AG04450 (cell line): ENCODE data around the gene COX15. TPM values are rescaled to one million over a fixed set of nuclear protein-coding genes. Genes with fewer than 3 reads are reported as not detected.

Experiments
- CTCF ChIA-PET: fragments of 300-600, 350-600 bp; formaldehyde crosslinking; extraction: SDS; loops from one replicate; lab custom pipeline; 2022; ENCODE audit warnings: antibody characterized with exemption, inconsistent platforms; lab: Charles Lee
- POLR2A ChIA-PET: fragments of 350-600 bp; formaldehyde crosslinking; extraction: SDS; loops from one replicate; lab custom pipeline; 2021; ENCODE audit warnings: antibody characterized with exemption, inconsistent platforms; lab: Yijun Ruan, JAX
- DNase-seq: peaks from one replicate; pipeline ENCODE4 v3.0.0-alpha.2; 2011; ENCODE audit warnings: low read depth, low spot score
- H3K27ac ChIP-seq: one replicate; pipeline ENCODE4 v1.5.1; 2012; ENCODE audit warnings: low read depth, low read length, control low read depth
- H3K27me3 ChIP-seq: one replicate; pipeline ENCODE4 v1.6.0; 2012; ENCODE audit warnings: low read length; ENCODE audit not compliant: control insufficient read depth, insufficient read depth
- H3K4me3 ChIP-seq: 2 replicates; pipeline ENCODE4 v1.5.1; 2011; ENCODE audit warnings: mild to moderate bottlenecking, low read depth, low read length, control low read depth
- H3K9me3 ChIP-seq: 2 replicates; pipeline ENCODE4 v1.5.1; 2012; ENCODE audit warnings: low read length; ENCODE audit not compliant: control insufficient read depth, insufficient read depth
- polyA plus RNA-seq: library from polyadenylated mRNA; depleted of rRNA; stranded (reverse); fragments of >200 nt; gene quantifications from 2 replicates; pipeline ENCODE4 v1.2.3, GENCODE V29; 2011
- TF ChIP-seq, protein P1 (sequence below): IDR thresholded peaks from 2 replicates; pipeline ENCODE4 v1.5.1; 2011; ENCODE audit warnings: low read depth, low read length, control low read depth, inconsistent platforms

COX15 gene
- polyA plus RNA-seq, 1 experiment, result 32.2 TPM

DNA sequence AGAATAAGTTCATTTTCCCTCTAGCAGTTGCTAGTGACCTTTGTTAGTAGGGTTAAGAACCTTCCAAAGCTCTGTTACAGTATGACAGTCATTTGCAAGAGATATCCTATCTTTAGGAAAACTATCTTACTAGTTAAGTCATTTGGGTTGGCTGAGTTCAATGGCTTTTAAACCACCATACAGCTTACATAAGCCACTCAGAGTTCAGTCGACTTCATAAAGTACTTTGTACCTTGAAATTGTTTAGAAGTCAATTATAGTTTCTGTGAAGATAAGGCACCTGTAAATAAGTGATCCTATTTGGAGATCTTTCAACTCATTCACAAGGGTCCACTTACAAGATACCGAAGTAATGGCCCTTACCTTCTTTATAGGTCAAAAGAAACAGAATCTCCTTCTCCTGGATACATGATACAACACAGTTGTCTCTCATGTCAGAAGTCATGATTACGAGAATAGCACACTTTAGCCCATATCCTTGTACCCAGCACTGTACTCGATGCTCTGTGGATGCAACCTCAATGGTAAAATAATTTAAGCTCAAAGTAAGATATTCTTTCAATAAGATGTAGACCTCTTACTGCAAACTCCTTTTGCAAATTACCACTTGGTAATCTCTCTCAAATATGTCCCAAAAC is 38.6 kb upstream of the COX15 start:
- H3K9me3 ChIP-seq, result 0 out of 2 replicates have a peak, but pooled peaks cover 3% of the 10 kb centered on the region
- H3K27ac ChIP-seq, result no peak overlapping the region
- DNase-seq, result no peak
- H3K4me3 ChIP-seq, result no peak overlapping the region
- TF ChIP-seq, protein P1, sequence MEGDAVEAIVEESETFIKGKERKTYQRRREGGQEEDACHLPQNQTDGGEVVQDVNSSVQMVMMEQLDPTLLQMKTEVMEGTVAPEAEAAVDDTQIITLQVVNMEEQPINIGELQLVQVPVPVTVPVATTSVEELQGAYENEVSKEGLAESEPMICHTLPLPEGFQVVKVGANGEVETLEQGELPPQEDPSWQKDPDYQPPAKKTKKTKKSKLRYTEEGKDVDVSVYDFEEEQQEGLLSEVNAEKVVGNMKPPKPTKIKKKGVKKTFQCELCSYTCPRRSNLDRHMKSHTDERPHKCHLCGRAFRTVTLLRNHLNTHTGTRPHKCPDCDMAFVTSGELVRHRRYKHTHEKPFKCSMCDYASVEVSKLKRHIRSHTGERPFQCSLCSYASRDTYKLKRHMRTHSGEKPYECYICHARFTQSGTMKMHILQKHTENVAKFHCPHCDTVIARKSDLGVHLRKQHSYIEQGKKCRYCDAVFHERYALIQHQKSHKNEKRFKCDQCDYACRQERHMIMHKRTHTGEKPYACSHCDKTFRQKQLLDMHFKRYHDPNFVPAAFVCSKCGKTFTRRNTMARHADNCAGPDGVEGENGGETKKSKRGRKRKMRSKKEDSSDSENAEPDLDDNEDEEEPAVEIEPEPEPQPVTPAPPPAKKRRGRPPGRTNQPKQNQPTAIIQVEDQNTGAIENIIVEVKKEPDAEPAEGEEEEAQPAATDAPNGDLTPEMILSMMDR, result no peak
- ChIA-PET CTCF (interaction anchor here (0.6 to 1.5 kb wide), 2 partner anchors 10 to 75 kb away, joined by 6 to 8 read pairs; no protein-coding TSS in a partner anchor), POLR2A (interaction anchor here (0.7 kb wide), 1 partner anchor 8 kb away, joined by 3 read pairs; no protein-coding TSS in a partner anchor)
- no peaks in the 10 kb centered on the region for H3K27me3 ChIP-seq

DNA sequence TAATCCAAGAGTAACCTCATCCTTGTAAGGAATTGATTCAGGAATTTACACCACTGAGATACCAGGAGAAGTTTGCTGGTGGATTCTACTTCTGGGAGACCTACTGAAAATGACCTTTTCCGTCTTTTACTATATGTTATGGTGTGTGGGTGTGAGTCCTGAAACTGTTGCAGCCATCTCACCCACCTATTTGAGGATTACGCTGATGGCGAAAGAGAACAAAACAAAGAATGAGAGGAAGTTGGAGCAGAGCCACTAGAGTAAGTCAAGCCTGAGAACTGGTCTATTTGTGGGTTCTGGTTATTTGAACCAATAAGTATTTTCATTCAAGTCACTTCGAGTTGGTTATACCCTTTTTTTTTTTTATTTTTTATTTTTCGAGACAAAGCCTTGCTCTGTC is 37.8 kb upstream of the COX15 start:
- TF ChIP-seq, protein P1, result no peak
- H3K4me3 ChIP-seq, result no peak overlapping the region
- CTCF ChIA-PET, result no interaction called here
- DNase-seq, result no peak
- H3K9me3 ChIP-seq, result 0 out of 2 replicates have a peak, but pooled peaks cover 3% of the 10 kb centered on the region
- H3K27ac ChIP-seq, result no peak overlapping the region
- no peaks in the 10 kb centered on the region for H3K27me3 ChIP-seq
- POLR2A ChIA-PET, result no interaction called here

DNA sequence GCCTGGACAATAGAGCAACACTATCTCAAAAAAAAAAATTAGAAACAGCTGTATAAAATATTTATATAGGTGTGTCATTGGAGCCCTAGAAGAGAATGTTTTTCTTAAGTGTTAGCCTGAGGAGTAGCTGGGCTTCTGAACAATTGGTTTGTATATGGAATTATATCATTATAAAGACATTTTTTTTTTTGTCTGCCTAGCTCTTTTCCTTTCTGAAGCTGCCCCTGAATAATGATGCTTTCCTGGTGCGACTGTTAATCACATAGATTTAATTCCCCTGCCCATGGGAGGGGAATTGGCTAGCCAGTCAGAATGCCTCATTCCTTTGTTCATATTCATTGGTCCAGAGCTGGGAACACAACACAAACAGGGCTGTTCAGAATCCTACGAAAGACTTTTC is 36.6 kb upstream of the COX15 start:
- no peak overlapping the region for H3K4me3 ChIP-seq
- DNase-seq, result no peak
- ChIA-PET CTCF (interaction anchor here (0.6 to 1.0 kb wide), 3 partner anchors 77 to 1281 kb away, joined by 3 read pairs; no protein-coding TSS in a partner anchor), POLR2A (interaction anchor here (0.8 to 1.1 kb wide), 2 partner anchors 36 to 77 kb away, joined by 4 to 5 read pairs; partner anchors contain the start of genes COX15 and CUTC)
- H3K9me3 ChIP-seq, result peaks cover 3% of the 10 kb centered on the region; the same call in 1 of the 2 replicates
- no peaks in the 10 kb centered on the region for H3K27me3 ChIP-seq
- TF ChIP-seq, protein P1, result no peak
- no peak overlapping the region for H3K27ac ChIP-seq

DNA sequence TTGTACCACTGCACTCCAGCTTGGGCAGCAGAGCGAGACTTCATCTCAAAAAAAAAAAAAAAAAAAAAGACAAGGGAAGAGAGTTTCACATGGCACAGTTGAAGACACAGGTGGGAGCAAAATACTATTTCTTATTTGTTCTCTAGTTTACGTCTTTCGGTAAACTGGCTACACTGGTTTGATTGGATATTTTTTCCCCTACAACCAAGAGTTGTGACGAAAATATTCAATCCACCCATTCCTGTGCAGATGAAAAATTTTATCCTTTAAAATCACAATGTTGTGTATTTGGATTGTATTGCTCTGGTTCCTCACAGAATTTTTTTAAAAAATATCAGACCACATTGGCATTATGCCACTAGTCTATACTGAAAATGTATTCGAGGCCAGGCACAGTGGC is 36.0 kb upstream of the COX15 start:
- ChIA-PET POLR2A (no interaction called here), CTCF (interaction anchor here (0.6 kb wide), 1 partner anchor 97 kb away, joined by 3 read pairs; no protein-coding TSS in a partner anchor)
- TF ChIP-seq, protein P1, result no peak
- Histone ChIP-seq H3K4me3 (no peak overlapping the region), H3K9me3 (peaks cover 3% of the 10 kb centered on the region; the same call in 1 of the 2 replicates), H3K27ac (no peak overlapping the region), H3K27me3 (no peaks in the 10 kb centered on the region)
- DNase-seq, result no peak

DNA sequence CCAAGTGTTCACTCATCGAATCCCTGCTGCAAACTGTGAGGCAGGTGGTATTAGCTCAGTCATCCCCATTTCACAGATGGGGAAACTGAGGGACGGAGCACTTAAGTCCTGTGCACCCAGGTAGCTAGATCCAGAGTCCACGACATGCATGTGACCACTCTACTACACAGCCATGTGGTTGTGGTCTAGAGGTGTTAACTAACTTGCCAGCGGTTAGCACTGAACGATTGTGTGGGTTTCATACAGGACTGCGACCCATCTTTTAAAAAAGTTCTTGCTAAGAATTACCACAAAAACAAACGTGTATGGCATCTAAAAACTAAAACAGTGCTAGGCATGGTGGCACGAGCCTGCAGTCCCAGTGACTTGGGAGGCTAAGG is 34.4 kb upstream of the COX15 start:
- H3K9me3 ChIP-seq, result peaks cover 3% of the 10 kb centered on the region; the same call in 1 of the 2 replicates
- POLR2A ChIA-PET, result no interaction called here
- H3K27me3 ChIP-seq, result no peaks in the 10 kb centered on the region
- TF ChIP-seq, protein P1, result no peak
- H3K4me3 ChIP-seq, result no peak overlapping the region
- no peak for DNase-seq
- CTCF ChIA-PET, result interaction anchor here (0.6 to 1.4 kb wide), 2 partner anchors 79 to 163 kb away, joined by 3 to 4 read pairs; no protein-coding TSS in a partner anchor
- H3K27ac ChIP-seq, result no peak overlapping the region
